GM21786 (cell line): ENCODE results near the gene ZNHIT3.

ENCODE experiments used
- ATAC-seq: cut with Tn5 transposase; IDR thresholded peaks from one replicate; pipeline ENCODE4 v1.9.1; 2021; ENCODE audit not compliant: unreplicated experiment

Gene ZNHIT3

GRCh38 chr17:36509272-36509985 is 22.9 kb downstream of the ZNHIT3 start:
- no peak for ATAC-seq

- no peak for ATAC-seq
Measured at GRCh38 chr17:36510636-36511035, 24.2 kb downstream of the ZNHIT3 start.

- no peak for ATAC-seq
Measured at GRCh38 chr17:36511216-36511615, 24.7 kb downstream of the ZNHIT3 start.

- ATAC-seq = no peak
Measured at GRCh38 chr17:36512641-36513040, 26.2 kb downstream of the ZNHIT3 start.

GRCh38 chr17:36514856-36515255 is 28.4 kb downstream of the ZNHIT3 start:
- ATAC-seq = no peak

GRCh38 chr17:36515837-36516236 is 29.4 kb downstream of the ZNHIT3 start:
- no peak for ATAC-seq

GRCh38 chr17:36523113-36523512 is 36.6 kb downstream of the ZNHIT3 start:
- ATAC-seq = no peak

- ATAC-seq = no peak
Measured at GRCh38 chr17:36524428-36524876, 38.0 kb downstream of the ZNHIT3 start.

GRCh38 chr17:36525113-36525512 is 38.6 kb downstream of the ZNHIT3 start:
- no peak for ATAC-seq

GRCh38 chr17:36525888-36526287 is 39.4 kb downstream of the ZNHIT3 start:
- no peak for ATAC-seq

- no peak for ATAC-seq
Measured at GRCh38 chr17:36527621-36528250, 41.3 kb downstream of the ZNHIT3 start.

- ATAC-seq = no peak
Measured at GRCh38 chr17:36529121-36529520, 42.6 kb downstream of the ZNHIT3 start.

GRCh38 chr17:36532435-36532975 is 46.0 kb downstream of the ZNHIT3 start:
- ATAC-seq = no peak

GRCh38 chr17:36533935-36534839 is 47.7 kb downstream of the ZNHIT3 start:
- ATAC-seq = peak; percentile 32

GRCh38 chr17:36534840-36535668 is 48.6 kb downstream of the ZNHIT3 start, which contains the start of the genes MYO19 and PIGW:
MYO19 (minus strand) TSS chr17:36534868; CDS start chr17:36532538, 2,330 bp downstream.
PIGW (plus strand) TSS chr17:36534987; CDS start chr17:36537102, 2,115 bp downstream.
- peak; percentile 70 for ATAC-seq

- ATAC-seq = no peak
Measured at GRCh38 chr17:36535669-36536081, 49.2 kb downstream of the ZNHIT3 start.

GRCh38 chr17:36540696-36541095 is 54.2 kb downstream of the ZNHIT3 start:
- no peak for ATAC-seq

- ATAC-seq = no peak
Measured at GRCh38 chr17:36542755-36543154, 56.3 kb downstream of the ZNHIT3 start.

GRCh38 chr17:36544044-36544306 is 57.5 kb downstream of the ZNHIT3 start:
- ATAC-seq = peak; percentile 4

GRCh38 chr17:36544307-36545076 is 58.0 kb downstream of the ZNHIT3 start, which contains the start of gene GGNBP2:
GGNBP2 (plus strand) TSS chr17:36544919; CDS start chr17:36545725, 806 bp downstream.
- ATAC-seq = peak; percentile 45
